Mucosa of stomach (tissue), 1 donor: ENCODE data around the gene GAMT.

Experiments
- H3K27me3 ChIP-seq: one replicate; pipeline ENCODE4 v1.7.0; 2013; ENCODE audit warnings: mild to moderate bottlenecking, low read length; ENCODE audit not compliant: control insufficient read depth, insufficient read depth
- H3K36me3 ChIP-seq: one replicate; pipeline ENCODE4 v1.7.0; 2013; ENCODE audit warnings: low read length; ENCODE audit not compliant: control insufficient read depth, insufficient read depth
- H3K4me1 ChIP-seq: one replicate; pipeline ENCODE4 v1.7.0; 2013; ENCODE audit warnings: mild to moderate bottlenecking, low read length; ENCODE audit not compliant: control insufficient read depth, insufficient read depth
- H3K4me3 ChIP-seq: one replicate; pipeline ENCODE4 v1.7.0; 2013; ENCODE audit warnings: low read length
- H3K9ac ChIP-seq: one replicate; pipeline ENCODE4 v1.7.0; 2013; ENCODE audit warnings: mild to moderate bottlenecking, low read length, moderate library complexity
- H3K9me3 ChIP-seq: one replicate; pipeline ENCODE4 v1.7.0; 2013; ENCODE audit warnings: mild to moderate bottlenecking, low read length, moderate library complexity; ENCODE audit not compliant: control insufficient read depth
- donor health status: Pancreatic carcinoma.

Gene GAMT

GRCh38 chr19:1430246-1430645, 28.9 kb upstream of the GAMT start:
- Histone ChIP-seq H3K4me1 (peaks cover 12% of the 10 kb centered on the region), H3K27me3 (no peaks in the 10 kb centered on the region), H3K9ac (no peak overlapping the region), H3K36me3 (peaks cover 5% of the 10 kb centered on the region), H3K9me3 (no peaks in the 10 kb centered on the region), H3K4me3 (no peak overlapping the region)

- peaks cover 12% of the 10 kb centered on the region for H3K4me1 ChIP-seq
- no peak overlapping the region for H3K4me3 ChIP-seq
- H3K27me3 ChIP-seq, result no peaks in the 10 kb centered on the region
- no peaks in the 10 kb centered on the region for H3K9me3 ChIP-seq
- H3K36me3 ChIP-seq, result peaks cover 8% of the 10 kb centered on the region
- no peak overlapping the region for H3K9ac ChIP-seq
These were observed 28.4 kb upstream of the GAMT start for GRCh38 chr19:1429750-1430149.

- Histone ChIP-seq H3K36me3 (peaks cover 8% of the 10 kb centered on the region), H3K4me3 (no peak overlapping the region), H3K9me3 (no peaks in the 10 kb centered on the region), H3K27me3 (no peaks in the 10 kb centered on the region), H3K9ac (no peak overlapping the region), H3K4me1 (peaks cover 18% of the 10 kb centered on the region)
These were observed 27.5 kb upstream of the GAMT start for GRCh38 chr19:1428738-1429391.

GRCh38 chr19:1427221-1427920, 26.0 kb upstream of the GAMT start:
- peaks cover 18% of the 10 kb centered on the region for H3K4me1 ChIP-seq
- no peaks in the 10 kb centered on the region for H3K9me3 ChIP-seq
- H3K27me3 ChIP-seq, result no peaks in the 10 kb centered on the region
- H3K4me3 ChIP-seq, result no peak overlapping the region
- H3K9ac ChIP-seq, result no peak overlapping the region
- peaks cover 8% of the 10 kb centered on the region for H3K36me3 ChIP-seq

GRCh38 chr19:1426736-1427135, 25.4 kb upstream of the GAMT start:
- Histone ChIP-seq H3K36me3 (peaks cover 8% of the 10 kb centered on the region), H3K9me3 (no peaks in the 10 kb centered on the region), H3K4me3 (no peak overlapping the region), H3K27me3 (no peaks in the 10 kb centered on the region), H3K9ac (no peak overlapping the region), H3K4me1 (peaks cover 18% of the 10 kb centered on the region)

GRCh38 chr19:1425902-1426301, 24.6 kb upstream of the GAMT start:
- H3K9me3 ChIP-seq, result no peaks in the 10 kb centered on the region
- H3K36me3 ChIP-seq, result peaks cover 8% of the 10 kb centered on the region
- no peak overlapping the region for H3K9ac ChIP-seq

GRCh38 chr19:1425102-1425837, 23.9 kb upstream of the GAMT start:
- Histone ChIP-seq H3K4me3 (no peak overlapping the region), H3K36me3 (peaks cover 8% of the 10 kb centered on the region), H3K9ac (no peak overlapping the region), H3K27me3 (no peaks in the 10 kb centered on the region), H3K4me1 (peaks cover 18% of the 10 kb centered on the region), H3K9me3 (no peaks in the 10 kb centered on the region)

More at GRCh38 chr19:1425902-1426301, 24.6 kb upstream of the GAMT start:
- Histone ChIP-seq H3K4me3 (no peak overlapping the region), H3K4me1 (peaks cover 18% of the 10 kb centered on the region), H3K27me3 (no peaks in the 10 kb centered on the region)

GRCh38 chr19:1424192-1424955, 23.0 kb upstream of the GAMT start:
- peaks cover 8% of the 10 kb centered on the region for H3K36me3 ChIP-seq
- no peaks in the 10 kb centered on the region for H3K9me3 ChIP-seq
- H3K4me3 ChIP-seq, result no peak overlapping the region
- no peak overlapping the region for H3K9ac ChIP-seq
- H3K4me1 ChIP-seq, result peaks cover 10% of the 10 kb centered on the region
- no peaks in the 10 kb centered on the region for H3K27me3 ChIP-seq

- no peaks in the 10 kb centered on the region for H3K9me3 ChIP-seq
- no peaks in the 10 kb centered on the region for H3K27me3 ChIP-seq
- H3K4me1 ChIP-seq, result peaks cover 7% of the 10 kb centered on the region
- H3K4me3 ChIP-seq, result no peak overlapping the region
- no peak overlapping the region for H3K9ac ChIP-seq
- H3K36me3 ChIP-seq, result peaks cover 10% of the 10 kb centered on the region
These were observed 22.3 kb upstream of the GAMT start for GRCh38 chr19:1423436-1424191.

GRCh38 chr19:1422943-1423342, 21.6 kb upstream of the GAMT start:
- Histone ChIP-seq H3K36me3 (peaks cover 10% of the 10 kb centered on the region), H3K9me3 (no peaks in the 10 kb centered on the region), H3K4me3 (no peak overlapping the region), H3K4me1 (peaks cover 14% of the 10 kb centered on the region), H3K27me3 (no peaks in the 10 kb centered on the region), H3K9ac (no peak overlapping the region)

GRCh38 chr19:1422360-1422759, 21.0 kb upstream of the GAMT start:
- Histone ChIP-seq H3K9ac (no peak overlapping the region), H3K4me1 (peaks cover 18% of the 10 kb centered on the region), H3K27me3 (no peaks in the 10 kb centered on the region), H3K36me3 (peaks cover 10% of the 10 kb centered on the region), H3K9me3 (no peaks in the 10 kb centered on the region), H3K4me3 (no peak overlapping the region)
